HFF-Myc (cell line): ENCODE measurements around the gene AP1B1.

Experiments
- DNase-seq: peaks from one replicate; pipeline ENCODE4 v3.0.0-alpha.2; 2011; ENCODE audit warnings: low read depth; ENCODE audit errors: extremely low read depth
- H3K4me3 ChIP-seq: replicated peaks from 2 replicates; pipeline ENCODE4 v1.5.1; 2011; ENCODE audit warnings: low read depth, mild to moderate bottlenecking, control low read depth, low read length
- CTCF ChIP-seq: IDR thresholded peaks from 2 replicates; pipeline ENCODE4 v1.5.1; 2012; ENCODE audit warnings: mild to moderate bottlenecking, low read depth, low read length, control low read depth; ENCODE audit errors: missing control alignments

Gene AP1B1

GRCh38 chr22:29328566-29329500 lies 59.5 kb downstream of the AP1B1 start:
- DNase-seq: no peak
- no peak for TF ChIP-seq CTCF
- no peak overlapping the region for H3K4me3 ChIP-seq

GRCh38 chr22:29328055-29328454 lies 60.3 kb downstream of the AP1B1 start:
- no peak for DNase-seq
- TF ChIP-seq CTCF: no peak
- no peak overlapping the region for H3K4me3 ChIP-seq

GRCh38 chr22:29327089-29327764 lies 61.1 kb downstream of the AP1B1 start:
- TF ChIP-seq CTCF: no peak
- DNase-seq: no peak
- H3K4me3 ChIP-seq: no peak overlapping the region

- TF ChIP-seq CTCF: no peak
- DNase-seq: no peak
- H3K4me3 ChIP-seq: no peak overlapping the region
These were observed 61.9 kb downstream of the AP1B1 start for GRCh38 chr22:29326481-29326880.

GRCh38 chr22:29325785-29326315 lies 62.5 kb downstream of the AP1B1 start:
- no peak overlapping the region for H3K4me3 ChIP-seq
- DNase-seq: no peak
- TF ChIP-seq CTCF: no peak

- no peak for DNase-seq
- no peak for TF ChIP-seq CTCF
- H3K4me3 ChIP-seq: no peak overlapping the region
These were observed 63.0 kb downstream of the AP1B1 start for GRCh38 chr22:29325356-29325755.
